ENCODE measurements around the gene LRGUK.

The LRGUK gene

DNA sequence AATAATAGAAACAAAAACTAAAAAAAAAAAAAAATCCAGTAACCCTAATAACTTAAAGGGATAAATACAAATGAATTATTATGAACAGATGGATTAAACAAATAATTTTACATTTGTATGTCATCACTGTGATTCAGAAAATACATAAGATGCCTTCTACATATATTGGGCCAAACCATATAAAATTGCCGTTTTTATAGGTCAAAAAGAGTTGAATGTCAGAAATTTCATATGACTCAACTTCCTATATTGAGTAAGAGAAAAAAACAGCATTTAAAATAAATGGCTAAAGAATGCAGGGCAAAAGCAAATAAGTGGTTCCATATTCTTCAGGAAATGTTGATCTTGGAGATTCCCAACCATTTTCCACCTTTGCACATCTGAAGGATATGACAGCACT lies 180.2 kb downstream of the LRGUK start:
- peak in 1 of 3 donors; percentile 42 for DNase-seq

- no peak for DNase-seq
These were observed 181.4 kb downstream of the LRGUK start for GRCh38 chr7:134308548-134308947.

- DNase-seq, result no peak
These were observed 184.7 kb downstream of the LRGUK start for GRCh38 chr7:134311807-134312206.

DNA sequence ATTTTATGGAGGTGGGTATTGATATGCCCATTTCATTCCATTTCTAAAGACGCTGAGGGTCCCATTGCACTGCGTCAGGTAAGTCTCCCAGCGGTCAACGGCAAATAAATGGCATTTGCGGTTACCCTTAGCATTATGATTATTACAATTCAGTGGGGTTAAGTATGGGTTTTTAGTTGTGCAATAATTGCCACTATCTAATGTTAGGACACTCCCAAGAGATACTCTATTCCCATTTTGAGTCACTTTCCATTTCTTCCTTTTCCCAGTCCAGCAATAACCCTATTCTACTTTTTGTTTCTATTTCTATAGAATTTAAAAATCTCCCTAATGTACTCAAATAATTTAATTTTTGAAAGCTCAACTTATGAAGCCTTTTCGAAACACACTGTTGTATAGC lies 185.6 kb downstream of the LRGUK start:
- DNase-seq, result peak in 1 of 3 donors; percentile 27

DNA sequence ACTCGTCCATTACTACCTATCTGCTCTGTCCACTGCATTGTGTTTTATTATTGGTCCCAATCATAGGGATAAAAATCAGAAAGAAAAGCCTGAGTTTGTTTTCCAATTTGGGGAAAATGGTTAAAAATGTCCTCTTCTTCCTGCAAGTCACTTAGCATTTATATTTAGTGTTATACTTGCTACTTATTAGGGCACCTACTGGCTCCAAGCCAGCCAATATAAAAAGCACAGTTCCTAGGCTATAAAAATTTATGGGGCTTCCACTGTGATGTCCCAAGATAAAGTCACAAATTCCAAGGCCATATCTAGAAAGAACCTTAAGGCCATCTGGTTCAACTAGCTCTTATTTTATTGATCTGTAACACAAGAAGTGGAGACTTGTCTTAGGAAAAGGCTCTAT lies 186.4 kb downstream of the LRGUK start:
- DNase-seq, result no peak

All from suppressor macrophage treated with lipopolysaccharide for 1 hour (primary cell).